Fibroblast of lung (primary cell): ENCODE results near the gene OOSP3.

Experiments
- CTCF ChIP-seq, 2 donors: IDR thresholded peaks in 1 of 2; conservative IDR thresholded peaks in 1 of 2; 1 replicate in 1 of 2; 2 replicates in 1 of 2; pipeline ENCODE4 v1.5.1; 2011 to 2012; ENCODE audit warnings: low read length in 2 of 2, control low read depth in 1 of 2, inconsistent platforms in 1 of 2, low read depth in 1 of 2, mild to moderate bottlenecking in 1 of 2
- EZH2 ChIP-seq: IDR thresholded peaks from 2 replicates; pipeline ENCODE4 v1.5.1; 2012; ENCODE audit warnings: low read length, control low read depth, mild to moderate bottlenecking; ENCODE audit errors: missing control alignments

DNA sequence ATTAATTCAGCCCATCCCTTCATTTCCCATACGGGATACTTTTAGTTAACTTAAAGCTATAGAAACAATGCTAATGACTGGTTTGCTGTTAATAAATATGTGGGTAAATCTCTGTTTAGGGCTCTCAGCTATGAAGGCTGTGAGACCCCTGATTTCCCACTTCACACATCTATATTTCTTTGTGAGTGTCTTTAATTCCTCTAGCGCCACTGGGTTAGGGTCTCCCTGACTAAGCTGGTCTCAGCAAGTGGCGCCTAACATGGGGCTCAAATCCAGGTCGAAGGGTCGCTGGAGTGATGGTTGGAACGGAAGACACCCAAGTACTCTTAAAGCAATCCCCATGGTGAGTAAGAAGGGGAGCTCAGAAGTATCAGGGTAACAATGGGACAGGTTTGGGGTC, 45.2 kb downstream of the OOSP3 start:
- TF ChIP-seq EZH2 (no peak), CTCF (conservative IDR thresholded peaks at IDR 0.05 in 1 of 2, IDR thresholded peaks at IDR 0.05 in 1 of 2; ENCODE audit: low read depth in 1 of 2, low read length in 2 of 2) (no peak)
